ENCODE data around the gene STX12. TPM values are rescaled to one million over a fixed set of nuclear protein-coding genes. Genes with fewer than 3 reads are reported as not detected.

STX12 gene
- total RNA-seq (10 to 100 TPM; 79.3 TPM), polyA plus RNA-seq (ENCODE audit: insufficient read length in 6 of 6) (10 to 100 TPM; 49.5 to 61.3 (median 54.4) TPM)
- long read RNA-seq, donor 1, transcript STX12-203 (4 exons, 703 nt) = minor isoform, 7 of 27 reads
- long read RNA-seq, donor 1, transcript STX12-201 (9 exons, 3,079 nt) = major isoform, 20 of 27 reads
- long read RNA-seq, donor 1, partial matches to known transcripts = 0 of 27 reads
- long read RNA-seq, donor 1, other reads (novel, unspliced or antisense) = 0 of 27 reads
- long read RNA-seq, donor 2, transcript STX12-201 (9 exons, 3,079 nt) = major isoform, 13 of 58 reads
- long read RNA-seq, donor 2, partial matches to known transcripts = 44 of 58 reads
- long read RNA-seq, donor 2, other reads (novel, unspliced or antisense) = 0 of 58 reads
- long read RNA-seq, donor 3, transcript STX12-201 (9 exons, 3,079 nt) = major isoform, 11 of 13 reads
- long read RNA-seq, donor 3, partial matches to known transcripts = 0 of 13 reads
- long read RNA-seq, donor 3, other reads (novel, unspliced or antisense) = 0 of 13 reads
- long read RNA-seq, donor 4, transcript STX12-201 (9 exons, 3,079 nt) = major isoform, 17 of 21 reads
- long read RNA-seq, donor 4, partial matches to known transcripts = 2 of 21 reads
- long read RNA-seq, donor 4, other reads (novel, unspliced or antisense) = 1 of 21 reads
- long read RNA-seq, donor 5, transcript STX12-201 (9 exons, 3,079 nt) = major isoform, 18 of 19 reads
- long read RNA-seq, donor 5, partial matches to known transcripts = 0 of 19 reads
- long read RNA-seq, donor 5, other reads (novel, unspliced or antisense) = 0 of 19 reads
- long read RNA-seq, donor 6, transcript STX12-201 (9 exons, 3,079 nt) = major isoform, 21 of 22 reads
- long read RNA-seq, donor 6, partial matches to known transcripts = 0 of 22 reads
- long read RNA-seq, donor 6, other reads (novel, unspliced or antisense) = 0 of 22 reads
- long read RNA-seq, donor 7, transcript STX12-201 (9 exons, 3,079 nt) = major isoform, 11 of 11 reads
- long read RNA-seq, donor 7, partial matches to known transcripts = 0 of 11 reads
- long read RNA-seq, donor 7, other reads (novel, unspliced or antisense) = 0 of 11 reads
- long read RNA-seq, donor 8, transcript STX12-201 (9 exons, 3,079 nt) = major isoform, 20 of 20 reads
- long read RNA-seq, donor 8, partial matches to known transcripts = 0 of 20 reads
- long read RNA-seq, donor 8, other reads (novel, unspliced or antisense) = 0 of 20 reads
- long read RNA-seq, donor 9 = 0 reads
- long read RNA-seq, donor 10, partial matches to known transcripts = 3 of 5 reads
- long read RNA-seq, donor 10, other reads (novel, unspliced or antisense) = 0 of 5 reads
- long read RNA-seq, donor 11, transcript STX12-201 (9 exons, 3,079 nt) = major isoform, 52 of 64 reads
- long read RNA-seq, donor 11, partial matches to known transcripts = 8 of 64 reads
- long read RNA-seq, donor 11, other reads (novel, unspliced or antisense) = 0 of 64 reads
- long read RNA-seq, donor 12, transcript STX12-201 (9 exons, 3,079 nt) = major isoform, 13 of 41 reads
- long read RNA-seq, donor 12, partial matches to known transcripts = 28 of 41 reads
- long read RNA-seq, donor 12, other reads (novel, unspliced or antisense) = 0 of 41 reads

DNA sequence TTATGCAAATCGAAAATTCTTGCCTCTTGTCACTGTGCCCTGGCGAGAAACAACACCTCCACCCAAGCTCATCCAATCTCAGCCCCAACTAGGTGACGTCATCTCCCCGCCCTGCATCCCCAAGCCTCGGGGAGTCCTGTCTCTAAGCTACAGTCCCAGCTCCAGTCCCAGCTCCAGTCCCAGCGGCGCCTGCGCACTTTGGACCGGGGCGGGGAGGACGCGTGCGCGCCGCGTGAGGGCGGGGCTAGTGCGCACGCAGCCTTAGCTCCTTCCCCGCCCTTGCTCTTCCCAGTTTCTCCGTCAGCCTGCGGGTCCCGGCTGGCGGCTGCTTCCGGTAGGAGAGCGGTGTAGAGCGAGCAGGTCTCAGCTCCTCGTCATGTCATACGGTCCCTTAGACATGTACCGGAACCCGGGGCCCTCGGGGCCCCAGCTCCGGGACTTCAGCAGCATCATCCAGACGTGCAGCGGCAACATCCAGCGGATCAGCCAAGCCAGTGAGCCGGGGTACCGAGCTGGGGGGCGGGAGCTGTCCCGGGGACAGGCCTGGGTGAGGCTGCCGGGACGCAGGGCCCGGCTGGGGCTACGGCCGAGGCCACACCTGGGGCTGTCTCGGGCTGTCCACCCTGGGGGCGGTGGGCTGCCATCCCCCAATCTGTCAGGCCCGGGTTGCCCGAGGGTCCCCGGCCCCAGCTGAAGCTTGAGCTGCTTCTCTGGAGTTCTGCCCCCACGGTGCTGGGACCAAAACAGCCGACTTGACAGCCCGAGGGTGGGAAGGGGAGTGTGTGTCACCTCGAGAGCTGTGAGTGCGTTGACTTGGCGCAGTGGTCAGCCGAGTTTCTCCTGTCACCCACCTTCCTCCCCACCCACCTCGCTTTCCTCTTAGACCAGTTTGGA, at the start of gene STX12:
Gene STX12, plus strand, starts transcription at position 288 of the 894 bp plus-strand sequence. Its CDS starts 89 bp downstream, at position 377.
- peak; percentile 97 to 99 (median 99) for DNase-seq
- Histone ChIP-seq H3K36me3 (peaks cover 0 to 19% of the 10 kb centered on the region in 2 donors), H3K4me1 (peaks cover 16 to 55% of the 10 kb centered on the region in 2 donors), H3K27me3 (no peaks in the 10 kb centered on the region), H3K27ac (peak within 1 kb of the TSS; percentile 97 to 98), H3K9me3 (no peaks in the 10 kb centered on the region), H3K4me3 (peak within 1 kb of the TSS; percentile 97 to 99)
- TF ChIP-seq, protein P1, sequence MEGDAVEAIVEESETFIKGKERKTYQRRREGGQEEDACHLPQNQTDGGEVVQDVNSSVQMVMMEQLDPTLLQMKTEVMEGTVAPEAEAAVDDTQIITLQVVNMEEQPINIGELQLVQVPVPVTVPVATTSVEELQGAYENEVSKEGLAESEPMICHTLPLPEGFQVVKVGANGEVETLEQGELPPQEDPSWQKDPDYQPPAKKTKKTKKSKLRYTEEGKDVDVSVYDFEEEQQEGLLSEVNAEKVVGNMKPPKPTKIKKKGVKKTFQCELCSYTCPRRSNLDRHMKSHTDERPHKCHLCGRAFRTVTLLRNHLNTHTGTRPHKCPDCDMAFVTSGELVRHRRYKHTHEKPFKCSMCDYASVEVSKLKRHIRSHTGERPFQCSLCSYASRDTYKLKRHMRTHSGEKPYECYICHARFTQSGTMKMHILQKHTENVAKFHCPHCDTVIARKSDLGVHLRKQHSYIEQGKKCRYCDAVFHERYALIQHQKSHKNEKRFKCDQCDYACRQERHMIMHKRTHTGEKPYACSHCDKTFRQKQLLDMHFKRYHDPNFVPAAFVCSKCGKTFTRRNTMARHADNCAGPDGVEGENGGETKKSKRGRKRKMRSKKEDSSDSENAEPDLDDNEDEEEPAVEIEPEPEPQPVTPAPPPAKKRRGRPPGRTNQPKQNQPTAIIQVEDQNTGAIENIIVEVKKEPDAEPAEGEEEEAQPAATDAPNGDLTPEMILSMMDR (IDR thresholded peaks at IDR 0.05) = no peak
- ATAC-seq = peak; percentile 98
- intact Hi-C loops (cut with DNase I) = no loop called here

DNA sequence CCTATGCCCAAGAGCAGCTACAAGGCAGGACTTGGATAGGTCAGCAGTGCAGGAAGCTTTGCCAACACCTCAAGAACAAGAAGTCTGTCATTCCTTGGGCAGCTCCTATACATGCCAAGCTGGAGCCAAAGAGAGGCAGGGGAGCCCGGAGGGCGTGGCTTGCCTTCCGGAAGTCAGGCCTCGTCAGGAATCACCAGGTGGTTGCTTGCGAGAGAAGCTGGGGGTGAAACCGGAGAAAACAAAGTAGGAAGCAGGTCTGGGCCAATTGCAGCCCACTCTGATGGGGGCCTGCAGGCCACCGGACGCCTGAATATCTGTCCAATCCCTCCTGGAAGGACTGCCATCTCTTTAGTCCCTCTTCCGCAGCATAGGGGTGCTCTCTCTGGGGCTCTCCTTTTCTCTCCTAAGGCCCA, 48.1 kb upstream of the STX12 start:
- Histone ChIP-seq H3K9me3 (no peaks in the 10 kb centered on the region), H3K4me1 (peaks cover 8 to 17% of the 10 kb centered on the region in 2 donors), H3K27ac (peak overlapping the region; percentile 88 to 95), H3K4me3 (peak overlapping the region; percentile 19 to 88), H3K36me3 (peaks cover 0 to 17% of the 10 kb centered on the region in 2 donors), H3K27me3 (no peaks in the 10 kb centered on the region)
- TF ChIP-seq, protein P1 (IDR thresholded peaks at IDR 0.05) = no peak
- peak in 2 of 4 donors; percentile 19 to 52 for DNase-seq
- ATAC-seq = peak; percentile 15
- intact Hi-C loops (cut with DNase I) = no loop called here

DNA sequence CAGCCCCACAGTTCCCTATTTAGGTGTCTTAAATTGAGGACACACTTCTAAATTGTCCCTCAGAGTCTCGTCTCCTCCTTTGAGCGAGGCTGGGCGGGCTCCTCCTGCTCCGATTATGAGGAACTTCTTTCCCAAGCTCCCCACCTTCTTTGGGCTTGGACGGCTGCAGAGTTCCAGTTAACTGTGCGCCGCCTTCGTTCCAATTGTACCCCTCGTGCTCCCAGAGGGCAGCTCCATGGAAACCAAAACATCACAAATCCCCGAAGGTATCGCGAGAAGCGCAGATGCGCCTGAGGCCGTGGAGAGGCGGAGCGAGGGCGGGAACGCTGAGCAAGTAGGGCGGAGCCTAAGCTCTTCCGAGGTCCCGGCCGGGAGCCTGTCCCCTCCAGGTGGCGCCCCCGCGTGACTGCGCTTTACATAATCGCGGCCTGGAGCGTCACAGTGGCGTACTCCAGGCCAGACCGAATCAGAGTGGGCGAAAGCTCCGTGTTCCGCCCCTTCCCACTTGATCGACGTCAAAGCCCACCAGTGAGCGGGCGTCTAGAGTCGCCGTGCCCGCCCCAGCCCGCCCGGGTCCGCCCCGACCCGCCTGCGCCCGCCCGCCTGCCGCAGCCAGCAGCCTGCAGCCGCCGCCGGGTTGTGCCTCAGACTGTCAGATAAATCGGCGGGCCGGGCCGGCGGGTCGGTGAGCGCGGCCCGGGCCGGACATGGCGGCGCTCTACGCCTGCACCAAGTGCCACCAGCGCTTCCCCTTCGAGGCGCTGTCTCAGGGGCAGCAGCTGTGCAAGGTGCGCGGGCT, 47.4 kb upstream of the STX12 start, which contains the start of gene FAM76A:
Gene FAM76A, plus strand, starts transcription at position 588 of the 799 bp plus-strand sequence. Its CDS starts 120 bp downstream, at position 708.
- Histone ChIP-seq H3K9me3 (no peaks in the 10 kb centered on the region), H3K27ac (peak within 1 kb of the TSS; percentile 88 to 95), H3K36me3 (peaks cover 0 to 22% of the 10 kb centered on the region in 2 donors), H3K27me3 (no peaks in the 10 kb centered on the region), H3K4me3 (peak within 1 kb of the TSS; percentile 88 to 92), H3K4me1 (peaks cover 8 to 17% of the 10 kb centered on the region in 2 donors)
- intact Hi-C loops (cut with DNase I) = no loop called here
- DNase-seq (peak; percentile 99 to 100 (median 100)), ATAC-seq (peak; percentile 96)
- TF ChIP-seq, protein P1 (IDR thresholded peaks at IDR 0.05) = peak in 1 of 2 donors; percentile 58

Measured in left lung (tissue), 14 donors.